Muscle of leg (tissue), 11 donors: ENCODE measurements around the gene DRD3. TPM values are rescaled to one million over a fixed set of nuclear protein-coding genes. Genes with fewer than 3 reads are reported as not detected.
A peak's percentile ranks its signal among the peaks of the same experiment; 100 is the strongest.

Experiments
- DNase-seq: peaks from one replicate; pipeline ENCODE4 v3.0.0; 2013
- H3K27ac ChIP-seq: one replicate; pipeline ENCODE4 v1.5.1; 2013; ENCODE audit warnings: mild to moderate bottlenecking, low read length, control low read depth
- H3K27me3 ChIP-seq: one replicate; pipeline ENCODE4 v1.6.1; 2013; ENCODE audit warnings: low read length; ENCODE audit not compliant: control insufficient read depth, insufficient read depth
- H3K36me3 ChIP-seq: one replicate; pipeline ENCODE4 v1.6.1; 2013; ENCODE audit warnings: low read length; ENCODE audit not compliant: control insufficient read depth, insufficient read depth
- H3K4me1 ChIP-seq: one replicate; pipeline ENCODE4 v1.6.1; 2013; ENCODE audit warnings: low read length; ENCODE audit not compliant: control insufficient read depth, insufficient read depth
- H3K4me3 ChIP-seq: one replicate; pipeline ENCODE4 v1.5.1; 2013; ENCODE audit warnings: low read length, control low read depth
- H3K9me3 ChIP-seq: replicated peaks from 2 replicates; pipeline ENCODE4 v1.6.1; 2013; ENCODE audit warnings: low read depth, low read length; ENCODE audit not compliant: control insufficient read depth
- WGBS: methylation state at CpG from one replicate; pipeline ENCODE4 v1.1.5; 2013; ENCODE audit warnings: missing lambda C conversion rate; ENCODE audit not compliant: insufficient coverage; 5-methylcytosine and 5-hydroxymethylcytosine counted together
- polyA plus RNA-seq, 8 donors: library from polyadenylated mRNA; unstranded; fragments of 120-200 nt; gene quantifications; one replicate each; pipeline versions ENCODE4 v1.2.1 to v1.2.3, GENCODE V29; 2013; ENCODE audit warnings: inconsistent platforms in 1 of 8, low replicate concordance in 1 of 8; ENCODE audit not compliant: insufficient read length in 8 of 8, insufficient read depth in 1 of 8
- total RNA-seq: library from RNA; stranded (reverse); fragments of 120-200 nt; gene quantifications from one replicate; pipeline ENCODE4 v1.2.4, GENCODE V29; 2013

DRD3 gene
- total and polyA plus RNA-seq, 9 donors = 0.10 TPM; not detected in 8

GRCh38 chr3:114186501-114186900 lies 7.6 kb upstream of the DRD3 start:
- no peaks in the 10 kb centered on the region for H3K27me3 ChIP-seq
- H3K27ac ChIP-seq = no peak overlapping the region
- H3K4me3 ChIP-seq = no peak overlapping the region
- H3K36me3 ChIP-seq = no peaks in the 10 kb centered on the region
- no peak for DNase-seq
- H3K4me1 ChIP-seq = no peaks in the 10 kb centered on the region
- H3K9me3 ChIP-seq = no peaks in the 10 kb centered on the region

- no peak overlapping the region for H3K4me3 ChIP-seq
- DNase-seq = peak; percentile 4
- WGBS = no CpG with 5 or more reads among the region's 2 CpGs
- no peak overlapping the region for H3K27ac ChIP-seq
- H3K4me1 ChIP-seq = no peaks in the 10 kb centered on the region
- H3K36me3 ChIP-seq = no peaks in the 10 kb centered on the region
- no peaks in the 10 kb centered on the region for H3K27me3 ChIP-seq
- no peaks in the 10 kb centered on the region for H3K9me3 ChIP-seq
Observed at GRCh38 chr3:114179575-114179974, 723 bp upstream of the DRD3 start.

- no peak overlapping the region for H3K27ac ChIP-seq
- H3K27me3 ChIP-seq = no peaks in the 10 kb centered on the region
- H3K9me3 ChIP-seq = no peaks in the 10 kb centered on the region
- no peaks in the 10 kb centered on the region for H3K36me3 ChIP-seq
- no peak overlapping the region for H3K4me3 ChIP-seq
- DNase-seq = no peak
- no peaks in the 10 kb centered on the region for H3K4me1 ChIP-seq
Observed at GRCh38 chr3:114176890-114177289, 2.0 kb downstream of the DRD3 start.

- no peaks in the 10 kb centered on the region for H3K9me3 ChIP-seq
- H3K36me3 ChIP-seq = no peaks in the 10 kb centered on the region
- H3K27me3 ChIP-seq = no peaks in the 10 kb centered on the region
- 92% methylated on average over 2 of the region's 6 CpGs for WGBS
- no peaks in the 10 kb centered on the region for H3K4me1 ChIP-seq
- DNase-seq = no peak
- H3K4me3 ChIP-seq = no peak overlapping the region
- H3K27ac ChIP-seq = no peak overlapping the region
Observed at GRCh38 chr3:114176487-114176886, 2.4 kb downstream of the DRD3 start.

- DNase-seq = no peak
- Histone ChIP-seq H3K27ac (no peak overlapping the region), H3K27me3 (no peaks in the 10 kb centered on the region), H3K4me1 (no peaks in the 10 kb centered on the region), H3K36me3 (no peaks in the 10 kb centered on the region), H3K9me3 (no peaks in the 10 kb centered on the region), H3K4me3 (no peak overlapping the region)
- no CpG with 5 or more reads among the region's 3 CpGs for WGBS
Observed at GRCh38 chr3:114175204-114175987, 3.5 kb downstream of the DRD3 start.

GRCh38 chr3:114171677-114172076 lies 7.2 kb downstream of the DRD3 start:
- Histone ChIP-seq H3K27ac (no peak overlapping the region), H3K9me3 (no peaks in the 10 kb centered on the region)
- WGBS = no CpG with 5 or more reads among the region's 7 CpGs

GRCh38 chr3:114168150-114168549 lies 10.7 kb downstream of the DRD3 start:
- Histone ChIP-seq H3K27ac (no peak overlapping the region), H3K4me1 (no peaks in the 10 kb centered on the region), H3K27me3 (no peaks in the 10 kb centered on the region), H3K9me3 (no peaks in the 10 kb centered on the region), H3K4me3 (no peak overlapping the region), H3K36me3 (no peaks in the 10 kb centered on the region)
- 20% methylated on average over 1 of the region's 2 CpGs for WGBS
- no peak for DNase-seq

More at GRCh38 chr3:114171677-114172076, 7.2 kb downstream of the DRD3 start:
- DNase-seq = no peak
- no peak overlapping the region for H3K4me3 ChIP-seq
- H3K27me3 ChIP-seq = no peaks in the 10 kb centered on the region
- H3K36me3 ChIP-seq = no peaks in the 10 kb centered on the region
- no peaks in the 10 kb centered on the region for H3K4me1 ChIP-seq

GRCh38 chr3:114157321-114157720 lies 21.5 kb downstream of the DRD3 start:
- Histone ChIP-seq H3K27ac (no peak overlapping the region), H3K4me3 (no peak overlapping the region), H3K27me3 (peaks cover 6% of the 10 kb centered on the region), H3K36me3 (no peaks in the 10 kb centered on the region), H3K4me1 (peaks cover 5% of the 10 kb centered on the region), H3K9me3 (no peaks in the 10 kb centered on the region)
- DNase-seq = no peak
- WGBS = 89% methylated on average over 1 of the region's 1 CpG

GRCh38 chr3:114155370-114155821 lies 23.5 kb downstream of the DRD3 start:
- no peak for DNase-seq
- no peaks in the 10 kb centered on the region for H3K36me3 ChIP-seq
- 81% methylated on average over 5 of the region's 9 CpGs for WGBS
- H3K4me1 ChIP-seq = peaks cover 7% of the 10 kb centered on the region
- H3K9me3 ChIP-seq = no peaks in the 10 kb centered on the region
- H3K27me3 ChIP-seq = peaks cover 6% of the 10 kb centered on the region
- no peak overlapping the region for H3K4me3 ChIP-seq
- H3K27ac ChIP-seq = no peak overlapping the region

GRCh38 chr3:114154321-114154821 lies 24.5 kb downstream of the DRD3 start:
- peaks cover 6% of the 10 kb centered on the region for H3K27me3 ChIP-seq
- peaks cover 7% of the 10 kb centered on the region for H3K4me1 ChIP-seq
- no peaks in the 10 kb centered on the region for H3K9me3 ChIP-seq
- H3K4me3 ChIP-seq = no peak overlapping the region
- DNase-seq = peak; percentile 10
- no peak overlapping the region for H3K27ac ChIP-seq
- 44% methylated on average over 3 of the region's 6 CpGs for WGBS
- H3K36me3 ChIP-seq = no peaks in the 10 kb centered on the region
